Measurements from ENCODE around the gene SERBP1. TPM values are rescaled to one million over a fixed set of nuclear protein-coding genes. Genes with fewer than 3 reads are reported as not detected.

SERBP1 gene
- total and polyA plus RNA-seq, 5 donors from 2014 or later, result 131 to 148 (median 137) TPM

DNA sequence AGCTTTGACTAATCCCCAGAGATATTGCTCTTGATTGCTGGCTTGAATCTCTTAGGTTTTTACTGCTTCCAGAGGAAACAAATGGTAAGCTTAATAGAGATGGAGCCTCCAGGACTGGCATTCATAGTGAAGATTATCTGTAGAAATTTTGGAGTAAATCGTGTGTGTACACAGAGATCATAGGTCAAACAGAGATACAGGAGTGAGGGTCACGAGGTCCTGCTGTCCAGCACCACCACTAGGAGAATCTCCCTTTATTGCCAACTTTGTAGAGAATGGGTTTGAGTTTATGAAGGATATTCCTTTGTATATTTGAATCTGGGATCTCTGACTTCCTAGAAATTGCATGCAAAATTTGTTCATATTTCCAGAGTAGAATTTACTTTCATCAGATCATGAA, 7.8 kb upstream of the SERBP1 start:
- no peaks in the 10 kb centered on the region for H3K36me3 Mint-ChIP-seq
- H3K27me3 Mint-ChIP-seq, result no peaks in the 10 kb centered on the region
- H3K9me3 Mint-ChIP-seq, result no peaks in the 10 kb centered on the region
- DNase-seq (no peak), ATAC-seq (ENCODE audit: low read depth in 2 of 2) (no peak)
- no peak overlapping the region for H3K27ac Mint-ChIP-seq
- Histone ChIP-seq H3K36me3 (ENCODE audit: control insufficient read depth, insufficient read depth, low read length) (no peaks in the 10 kb centered on the region), H3K27me3 (ENCODE audit: control insufficient read depth, insufficient read depth, low read length) (no peaks in the 10 kb centered on the region), H3K4me1 (ENCODE audit: control insufficient read depth, insufficient read depth, low read length, poor library complexity, severe bottlenecking) (no peaks in the 10 kb centered on the region), H3K27ac (ENCODE audit: insufficient read depth, low read length, poor library complexity, severe bottlenecking) (no peak overlapping the region), H3K4me3 (ENCODE audit: low read depth, low read length) (no peak overlapping the region), H3K9me3 (ENCODE audit: control insufficient read depth in 2 of 2, low read length in 2 of 2) (no peaks in the 10 kb centered on the region)
- no peaks in the 10 kb centered on the region for H3K4me1 Mint-ChIP-seq
- no peak overlapping the region for H3K4me3 Mint-ChIP-seq

DNA sequence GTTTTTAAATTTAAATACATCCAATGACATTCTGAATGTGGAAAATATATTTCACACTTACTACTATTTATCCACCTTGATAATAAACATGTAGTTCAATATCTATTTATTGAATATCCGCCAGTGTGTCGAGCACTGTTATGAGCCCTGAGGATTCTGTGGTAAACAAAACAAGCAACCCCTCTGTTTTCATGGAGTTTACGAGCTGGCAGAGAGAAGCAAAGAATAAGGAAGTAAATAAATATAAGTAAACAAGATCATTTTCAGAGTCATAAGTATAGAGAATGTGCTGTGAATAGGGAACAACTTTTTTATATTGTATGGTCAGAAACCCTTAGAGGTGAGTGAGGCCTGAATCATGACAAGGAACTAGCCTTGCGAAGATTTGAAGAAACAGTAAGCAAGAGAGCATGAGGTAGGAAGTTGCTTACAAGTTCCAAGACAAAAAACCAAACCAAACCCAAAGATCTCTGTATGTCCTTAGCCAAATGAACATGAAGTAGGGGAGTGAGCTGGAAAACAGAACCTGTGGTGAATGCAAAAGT, 6.4 kb upstream of the SERBP1 start:
- Histone ChIP-seq H3K9me3 (ENCODE audit: control insufficient read depth in 2 of 2, low read length in 2 of 2) (no peaks in the 10 kb centered on the region), H3K4me3 (ENCODE audit: low read depth, low read length) (no peak overlapping the region), H3K4me1 (ENCODE audit: control insufficient read depth, insufficient read depth, low read length, poor library complexity, severe bottlenecking) (peaks cover 2% of the 10 kb centered on the region), H3K27me3 (ENCODE audit: control insufficient read depth, insufficient read depth, low read length) (no peaks in the 10 kb centered on the region), H3K27ac (ENCODE audit: insufficient read depth, low read length, poor library complexity, severe bottlenecking) (no peak overlapping the region), H3K36me3 (ENCODE audit: control insufficient read depth, insufficient read depth, low read length) (no peaks in the 10 kb centered on the region)
- no peak for DNase-seq
- H3K4me3 Mint-ChIP-seq, result no peak overlapping the region
- H3K27ac Mint-ChIP-seq, result no peak overlapping the region
- H3K4me1 Mint-ChIP-seq, result peaks cover 0 to 9% (median 5%) of the 10 kb centered on the region in 4 donors
- no peaks in the 10 kb centered on the region for H3K27me3 Mint-ChIP-seq
- H3K36me3 Mint-ChIP-seq, result no peaks in the 10 kb centered on the region
- no peak for ATAC-seq (ENCODE audit: low read depth in 2 of 2)
- H3K9me3 Mint-ChIP-seq, result no peaks in the 10 kb centered on the region

DNA sequence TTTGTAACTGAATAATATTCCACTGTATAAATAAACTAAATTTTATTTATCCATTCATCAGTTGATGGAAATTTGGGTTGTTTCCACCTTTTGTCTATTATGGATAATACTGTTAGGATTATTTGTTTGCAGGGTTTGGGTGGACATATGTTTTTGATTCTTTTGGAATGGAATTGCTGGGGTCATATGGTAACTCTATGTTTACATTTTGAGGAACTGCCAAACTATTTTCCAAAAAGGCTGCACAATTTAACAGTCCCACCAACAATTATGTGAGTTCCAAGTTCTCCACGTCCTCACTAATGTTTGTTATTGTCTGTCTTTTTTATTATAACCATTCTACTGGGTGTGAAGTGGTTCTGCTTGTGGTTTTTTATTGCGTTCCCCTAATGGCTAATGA, 4.3 kb upstream of the SERBP1 start:
- no peak overlapping the region for H3K27ac Mint-ChIP-seq
- no peaks in the 10 kb centered on the region for H3K9me3 Mint-ChIP-seq
- no peaks in the 10 kb centered on the region for H3K36me3 Mint-ChIP-seq
- Histone ChIP-seq H3K9me3 (ENCODE audit: control insufficient read depth in 2 of 2, low read length in 2 of 2) (no peaks in the 10 kb centered on the region), H3K27me3 (ENCODE audit: control insufficient read depth, insufficient read depth, low read length) (no peaks in the 10 kb centered on the region), H3K27ac (ENCODE audit: insufficient read depth, low read length, poor library complexity, severe bottlenecking) (no peak overlapping the region), H3K4me3 (ENCODE audit: low read depth, low read length) (no peak overlapping the region), H3K36me3 (ENCODE audit: control insufficient read depth, insufficient read depth, low read length) (no peaks in the 10 kb centered on the region), H3K4me1 (ENCODE audit: control insufficient read depth, insufficient read depth, low read length, poor library complexity, severe bottlenecking) (peaks cover 8% of the 10 kb centered on the region)
- no peak for ATAC-seq (ENCODE audit: low read depth in 2 of 2)
- peak overlapping the region in 2 of 4 donors; percentile 51 to 61 for H3K4me3 Mint-ChIP-seq
- H3K27me3 Mint-ChIP-seq, result peaks cover 6% of the 10 kb centered on the region
- DNase-seq, result no peak
- peaks cover 0 to 23% (median 12%) of the 10 kb centered on the region in 4 donors for H3K4me1 Mint-ChIP-seq

DNA sequence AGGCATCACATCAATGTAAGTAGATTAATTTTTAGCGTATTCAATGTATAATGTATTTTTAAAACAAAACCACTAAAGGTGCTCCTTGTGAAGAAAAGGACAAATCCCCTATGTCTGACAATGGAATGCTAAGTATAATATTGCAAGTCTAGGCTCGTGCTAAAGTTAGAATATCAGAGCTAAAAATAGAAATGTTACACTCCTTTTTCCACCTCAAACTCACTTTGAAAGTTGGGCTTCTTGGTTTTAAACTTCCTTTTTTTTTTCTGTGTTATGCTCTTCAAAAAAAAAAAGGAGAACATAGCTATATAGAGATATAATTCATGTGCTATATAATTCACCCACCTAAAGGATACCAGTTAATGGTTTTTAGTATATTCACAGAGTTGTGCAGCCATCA, 3.6 kb upstream of the SERBP1 start:
- DNase-seq (no peak), ATAC-seq (ENCODE audit: low read depth in 2 of 2) (no peak)
- peak overlapping the region in 1 of 4 donors; percentile 61 for H3K4me3 Mint-ChIP-seq
- Histone ChIP-seq H3K27ac (ENCODE audit: insufficient read depth, low read length, poor library complexity, severe bottlenecking) (no peak overlapping the region), H3K36me3 (ENCODE audit: control insufficient read depth, insufficient read depth, low read length) (no peaks in the 10 kb centered on the region), H3K4me1 (ENCODE audit: control insufficient read depth, insufficient read depth, low read length, poor library complexity, severe bottlenecking) (peaks cover 8% of the 10 kb centered on the region), H3K27me3 (ENCODE audit: control insufficient read depth, insufficient read depth, low read length) (no peaks in the 10 kb centered on the region), H3K9me3 (ENCODE audit: control insufficient read depth in 2 of 2, low read length in 2 of 2) (no peaks in the 10 kb centered on the region), H3K4me3 (ENCODE audit: low read depth, low read length) (no peak overlapping the region)
- peaks cover 4% of the 10 kb centered on the region for H3K36me3 Mint-ChIP-seq
- H3K9me3 Mint-ChIP-seq, result no peaks in the 10 kb centered on the region
- no peak overlapping the region for H3K27ac Mint-ChIP-seq
- H3K27me3 Mint-ChIP-seq, result peaks cover 6% of the 10 kb centered on the region
- peaks cover 0 to 23% (median 12%) of the 10 kb centered on the region in 4 donors for H3K4me1 Mint-ChIP-seq

DNA sequence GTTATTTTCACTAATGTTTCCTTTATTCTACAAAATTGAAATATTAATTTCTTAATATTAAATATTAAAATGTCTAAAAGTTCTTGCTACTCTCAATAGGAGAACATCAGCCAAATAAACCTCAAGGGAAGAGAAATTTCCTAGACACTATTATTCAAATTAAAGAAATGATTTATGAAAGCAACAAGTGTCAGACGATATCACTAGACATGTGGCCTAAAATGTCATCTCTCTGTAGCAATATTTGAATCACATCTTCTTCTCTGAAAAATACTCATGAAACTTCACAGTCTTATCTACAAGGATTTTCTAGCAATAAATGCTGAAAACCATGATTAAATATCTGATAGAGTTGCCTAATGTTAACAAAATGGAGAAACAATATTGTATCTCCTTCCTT, 2.5 kb upstream of the SERBP1 start:
- Histone ChIP-seq H3K4me1 (ENCODE audit: control insufficient read depth, insufficient read depth, low read length, poor library complexity, severe bottlenecking) (peaks cover 17% of the 10 kb centered on the region), H3K4me3 (ENCODE audit: low read depth, low read length) (no peak overlapping the region), H3K27me3 (ENCODE audit: control insufficient read depth, insufficient read depth, low read length) (no peaks in the 10 kb centered on the region), H3K27ac (ENCODE audit: insufficient read depth, low read length, poor library complexity, severe bottlenecking) (no peak overlapping the region), H3K9me3 (ENCODE audit: control insufficient read depth in 2 of 2, low read length in 2 of 2) (no peaks in the 10 kb centered on the region), H3K36me3 (ENCODE audit: control insufficient read depth, insufficient read depth, low read length) (no peaks in the 10 kb centered on the region)
- no peaks in the 10 kb centered on the region for H3K9me3 Mint-ChIP-seq
- peak overlapping the region in 2 of 4 donors; percentile 42 to 84 for H3K4me3 Mint-ChIP-seq
- peaks cover 0 to 28% (median 16%) of the 10 kb centered on the region in 4 donors for H3K4me1 Mint-ChIP-seq
- DNase-seq (no peak), ATAC-seq (ENCODE audit: low read depth in 2 of 2) (no peak)
- peaks cover 6% of the 10 kb centered on the region for H3K36me3 Mint-ChIP-seq
- peak overlapping the region in 1 of 3 donors; percentile 10 for H3K27ac Mint-ChIP-seq
- peaks cover 6% of the 10 kb centered on the region for H3K27me3 Mint-ChIP-seq

DNA sequence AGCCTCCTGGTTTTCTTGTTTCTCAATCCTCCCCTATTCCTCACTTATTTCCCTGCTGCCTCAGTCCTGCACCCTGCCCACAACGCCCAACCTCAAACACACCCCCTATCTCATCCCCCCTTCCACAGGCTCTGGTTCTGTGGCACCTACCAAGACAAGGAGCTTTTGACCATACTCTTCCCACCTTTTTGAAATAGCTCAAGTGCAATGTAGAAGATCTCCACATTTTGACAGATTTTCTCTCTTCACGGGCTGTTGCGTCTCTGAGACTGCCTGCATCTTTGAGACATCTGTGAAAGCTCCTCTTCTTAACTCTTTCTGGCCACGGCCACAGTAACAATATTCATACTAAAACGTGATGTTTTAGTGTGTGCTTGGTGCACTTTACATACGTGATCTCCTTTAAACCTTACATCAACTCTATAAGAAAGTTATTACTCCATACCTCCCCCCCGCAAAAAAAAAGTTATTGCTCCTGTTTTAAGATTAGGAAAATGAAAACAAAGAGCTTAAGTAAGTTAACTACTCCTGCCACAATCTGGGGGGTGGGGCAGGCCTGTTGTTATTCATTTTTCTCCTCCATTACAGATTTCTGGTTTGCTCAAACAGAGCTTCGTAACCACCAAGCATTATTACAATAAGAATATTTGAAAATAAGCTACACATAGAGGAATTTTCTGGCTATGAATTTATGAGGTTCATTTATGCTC, 1.8 kb upstream of the SERBP1 start:
- peak overlapping the region; percentile 21 to 87 (median 38) for H3K27ac Mint-ChIP-seq
- ATAC-seq (ENCODE audit: low read depth in 2 of 2) (no peak), DNase-seq (no peak)
- Histone ChIP-seq H3K4me1 (ENCODE audit: control insufficient read depth, insufficient read depth, low read length, poor library complexity, severe bottlenecking) (peaks cover 24% of the 10 kb centered on the region), H3K4me3 (ENCODE audit: low read depth, low read length) (peak overlapping the region; percentile 92), H3K36me3 (ENCODE audit: control insufficient read depth, insufficient read depth, low read length) (no peaks in the 10 kb centered on the region), H3K27ac (ENCODE audit: insufficient read depth, low read length, poor library complexity, severe bottlenecking) (no peak overlapping the region), H3K9me3 (ENCODE audit: control insufficient read depth in 2 of 2, low read length in 2 of 2) (no peaks in the 10 kb centered on the region), H3K27me3 (ENCODE audit: control insufficient read depth, insufficient read depth, low read length) (no peaks in the 10 kb centered on the region)
- H3K27me3 Mint-ChIP-seq, result peaks cover 6% of the 10 kb centered on the region
- H3K4me1 Mint-ChIP-seq, result peaks cover 5 to 35% (median 23%) of the 10 kb centered on the region in 4 donors
- peak overlapping the region; percentile 75 to 97 (median 84) for H3K4me3 Mint-ChIP-seq
- no peaks in the 10 kb centered on the region for H3K9me3 Mint-ChIP-seq
- H3K36me3 Mint-ChIP-seq, result peaks cover 6% of the 10 kb centered on the region

DNA sequence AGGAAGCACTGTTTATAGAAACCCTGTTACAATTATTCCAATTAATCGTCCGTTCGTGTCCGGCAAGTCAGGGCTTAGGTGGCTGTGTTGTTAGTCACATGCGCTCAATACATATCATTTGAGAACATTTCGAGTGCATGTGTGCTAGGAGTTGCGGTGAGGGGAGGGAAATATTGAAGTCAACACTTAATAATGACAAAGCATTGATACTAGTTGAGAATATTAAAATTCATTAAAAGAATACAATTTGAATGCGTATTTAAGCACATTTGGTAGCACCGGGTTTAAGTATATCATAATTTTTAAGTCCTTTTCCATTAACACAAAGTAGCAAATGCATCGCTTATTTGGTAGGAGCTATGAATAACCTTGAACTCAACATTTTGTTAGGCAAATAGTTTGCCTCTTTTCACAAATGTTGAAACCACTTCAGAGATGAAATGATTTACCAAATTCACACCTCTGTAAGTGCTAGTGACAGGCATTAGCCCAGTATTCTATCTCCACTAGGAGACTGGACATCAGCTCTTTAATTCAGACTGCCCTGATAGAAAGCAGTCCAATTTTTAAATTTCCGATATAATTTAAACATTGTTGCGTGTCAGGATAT, 1.1 kb upstream of the SERBP1 start:
- peak overlapping the region; percentile 92 for H3K4me3 ChIP-seq (ENCODE audit: low read depth, low read length)
- peak overlapping the region; percentile 95 to 100 (median 96) for H3K4me3 Mint-ChIP-seq
- H3K4me1 ChIP-seq (ENCODE audit: control insufficient read depth, insufficient read depth, low read length, poor library complexity, severe bottlenecking), result peaks cover 31% of the 10 kb centered on the region
- DNase-seq, result no peak
- no peaks in the 10 kb centered on the region for H3K9me3 ChIP-seq (ENCODE audit: control insufficient read depth in 2 of 2, low read length in 2 of 2)
- peaks cover 10 to 39% (median 27%) of the 10 kb centered on the region in 4 donors for H3K4me1 Mint-ChIP-seq
- H3K27me3 ChIP-seq (ENCODE audit: control insufficient read depth, insufficient read depth, low read length), result no peaks in the 10 kb centered on the region
- no peaks in the 10 kb centered on the region for H3K9me3 Mint-ChIP-seq
- peaks cover 6% of the 10 kb centered on the region for H3K36me3 Mint-ChIP-seq
- peak overlapping the region; percentile 98 to 100 (median 99) for H3K27ac Mint-ChIP-seq
- no peak for ATAC-seq (ENCODE audit: low read depth in 2 of 2)
- H3K27ac ChIP-seq (ENCODE audit: insufficient read depth, low read length, poor library complexity, severe bottlenecking), result peak overlapping the region; percentile 97
- H3K27me3 Mint-ChIP-seq, result peaks cover 6% of the 10 kb centered on the region
- no peaks in the 10 kb centered on the region for H3K36me3 ChIP-seq (ENCODE audit: control insufficient read depth, insufficient read depth, low read length)
